ENCODE results near the gene SCAMP4.
A peak's percentile ranks its signal among the peaks of the same experiment; 100 is the strongest.

The SCAMP4 gene

GRCh38 chr19:1942078-1942933 is 37.1 kb downstream of the SCAMP4 start:
- WGBS (ENCODE audit: insufficient coverage), result 0% methylated on average over 21 of the region's 40 CpGs
- peaks cover 5 to 50% (median 40%) of the 10 kb centered on the region in 4 experiments for H3K4me1 ChIP-seq (ENCODE audit: control extremely low read depth in 1 of 4, control insufficient read depth in 4 of 4, insufficient read depth in 4 of 4, low read length in 3 of 4)

GRCh38 chr19:1942934-1943555 is 37.8 kb downstream of the SCAMP4 start:
- under 1% methylated on average over 17 of the region's 21 CpGs for whole genome bisulfite sequencing (ENCODE audit: insufficient coverage)
- Histone ChIP-seq H3K4me1 (ENCODE audit: control extremely low read depth in 1 of 4, control insufficient read depth in 4 of 4, insufficient read depth in 4 of 4, low read length in 3 of 4) (peaks cover 5 to 56% (median 45%) of the 10 kb centered on the region in 4 experiments), H3K9me3 (ENCODE audit: control extremely low read depth in 1 of 5, control insufficient read depth in 4 of 5, insufficient read depth in 2 of 5, low read depth in 1 of 5, low read length in 4 of 5) (no peaks in the 10 kb centered on the region), H3K27ac (ENCODE audit: insufficient read depth in 1 of 2, low read depth in 1 of 2, low read length in 2 of 2, poor library complexity in 1 of 2, severe bottlenecking in 2 of 2) (peak overlapping the region; percentile 50 to 91), H3K36me3 (ENCODE audit: control insufficient read depth in 4 of 4, insufficient read depth in 4 of 4, low read length in 3 of 4) (peaks cover 0 to 8% (median under 1%) of the 10 kb centered on the region in 4 experiments), H3K4me3 (ENCODE audit: control insufficient read depth in 1 of 7, extremely low read depth in 1 of 7, insufficient read depth in 4 of 7, low read depth in 2 of 7, low read length in 6 of 7) (peak overlapping the region; percentile 73 to 95 (median 82)), H3K27me3 (replicated peaks in 2 of 5; ENCODE audit: control insufficient read depth in 4 of 5, insufficient read depth in 5 of 5, low read length in 4 of 5) (no peaks in the 10 kb centered on the region)
- ChIA-PET CTCF (interaction anchor here (0.8 to 1.6 kb wide), 2 partner anchors 11 to 27 kb away, joined by 3 to 7 read pairs; no protein-coding TSS in a partner anchor), POLR2A (interaction anchor here (0.6 to 1.6 kb wide), 3 partner anchors 12 to 619 kb away, joined by 3 to 5 read pairs (median 3); no protein-coding TSS in a partner anchor)
- peak in 2 of 3 donors; percentile 20 to 28 for DNase-seq

More at GRCh38 chr19:1942078-1942933, 37.1 kb downstream of the SCAMP4 start:
- Histone ChIP-seq H3K27me3 (replicated peaks in 2 of 5; ENCODE audit: control insufficient read depth in 4 of 5, insufficient read depth in 5 of 5, low read length in 4 of 5) (no peaks in the 10 kb centered on the region), H3K36me3 (ENCODE audit: control insufficient read depth in 4 of 4, insufficient read depth in 4 of 4, low read length in 3 of 4) (peaks cover 0 to 4% (median under 1%) of the 10 kb centered on the region in 4 experiments), H3K27ac (ENCODE audit: insufficient read depth in 1 of 2, low read depth in 1 of 2, low read length in 2 of 2, poor library complexity in 1 of 2, severe bottlenecking in 2 of 2) (peak overlapping the region; percentile 83 to 91), H3K4me3 (ENCODE audit: control insufficient read depth in 1 of 7, extremely low read depth in 1 of 7, insufficient read depth in 4 of 7, low read depth in 2 of 7, low read length in 6 of 7) (peak overlapping the region; percentile 73 to 95 (median 82)), H3K9me3 (ENCODE audit: control extremely low read depth in 1 of 5, control insufficient read depth in 4 of 5, insufficient read depth in 2 of 5, low read depth in 1 of 5, low read length in 4 of 5) (no peaks in the 10 kb centered on the region)
- ChIA-PET CTCF (interaction anchor here (0.8 to 1.6 kb wide), 2 partner anchors 12 to 28 kb away, joined by 3 to 7 read pairs; no protein-coding TSS in a partner anchor), POLR2A (interaction anchor here (0.6 to 1.6 kb wide), 10 partner anchors 12 to 788 kb away, joined by 3 to 6 read pairs (median 3); partner anchors contain the start of genes ADAT3 and SCAMP4)
- DNase-seq, result peak; percentile 70 to 88 (median 88)

GRCh38 chr19:1943661-1944087 is 38.5 kb downstream of the SCAMP4 start:
- CTCF ChIA-PET, result interaction anchor here (1.6 kb wide), 1 partner anchor 10 kb away, joined by 7 read pairs; no protein-coding TSS in a partner anchor

GRCh38 chr19:1944088-1944915 is 39.1 kb downstream of the SCAMP4 start:
- no peaks in the 10 kb centered on the region for H3K27me3 ChIP-seq (replicated peaks in 2 of 5; ENCODE audit: control insufficient read depth in 4 of 5, insufficient read depth in 5 of 5, low read length in 4 of 5)
- peaks cover 0 to 15% (median 1%) of the 10 kb centered on the region in 4 experiments for H3K36me3 ChIP-seq (ENCODE audit: control insufficient read depth in 4 of 4, insufficient read depth in 4 of 4, low read length in 3 of 4)
- H3K4me3 ChIP-seq (ENCODE audit: control insufficient read depth in 1 of 7, extremely low read depth in 1 of 7, insufficient read depth in 4 of 7, low read depth in 2 of 7, low read length in 6 of 7), result peak overlapping the region in 4 of 7 experiments; percentile 26 to 95 (median 80)
- H3K27ac ChIP-seq (ENCODE audit: insufficient read depth in 1 of 2, low read depth in 1 of 2, low read length in 2 of 2, poor library complexity in 1 of 2, severe bottlenecking in 2 of 2), result peak overlapping the region in 1 of 2 experiments; percentile 91
- peaks cover 5 to 67% (median 53%) of the 10 kb centered on the region in 4 experiments for H3K4me1 ChIP-seq (ENCODE audit: control extremely low read depth in 1 of 4, control insufficient read depth in 4 of 4, insufficient read depth in 4 of 4, low read length in 3 of 4)
- ChIA-PET CTCF (interaction anchor here (1.3 to 1.4 kb wide), 2 partner anchors 15 to 17 kb away, joined by 4 to 5 read pairs; no protein-coding TSS in a partner anchor), POLR2A (interaction anchor here (0.6 kb wide), 1 partner anchor 78 kb away, joined by 3 read pairs; no protein-coding TSS in a partner anchor)
- peak in 2 of 3 donors; percentile 38 to 42 for DNase-seq
- WGBS (ENCODE audit: insufficient coverage), result 85% methylated on average over 30 of the region's 42 CpGs
- no peaks in the 10 kb centered on the region for H3K9me3 ChIP-seq (ENCODE audit: control extremely low read depth in 1 of 5, control insufficient read depth in 4 of 5, insufficient read depth in 2 of 5, low read depth in 1 of 5, low read length in 4 of 5)

More at GRCh38 chr19:1943661-1944087, 38.5 kb downstream of the SCAMP4 start:
- Histone ChIP-seq H3K27ac (ENCODE audit: insufficient read depth in 1 of 2, low read depth in 1 of 2, low read length in 2 of 2, poor library complexity in 1 of 2, severe bottlenecking in 2 of 2) (peak overlapping the region in 1 of 2 experiments; percentile 91), H3K4me1 (ENCODE audit: control extremely low read depth in 1 of 4, control insufficient read depth in 4 of 4, insufficient read depth in 4 of 4, low read length in 3 of 4) (peaks cover 5 to 60% (median 48%) of the 10 kb centered on the region in 4 experiments), H3K9me3 (ENCODE audit: control extremely low read depth in 1 of 5, control insufficient read depth in 4 of 5, insufficient read depth in 2 of 5, low read depth in 1 of 5, low read length in 4 of 5) (no peaks in the 10 kb centered on the region), H3K4me3 (ENCODE audit: control insufficient read depth in 1 of 7, extremely low read depth in 1 of 7, insufficient read depth in 4 of 7, low read depth in 2 of 7, low read length in 6 of 7) (peak overlapping the region in 5 of 7 experiments; percentile 73 to 95 (median 82)), H3K27me3 (replicated peaks in 2 of 5; ENCODE audit: control insufficient read depth in 4 of 5, insufficient read depth in 5 of 5, low read length in 4 of 5) (no peaks in the 10 kb centered on the region), H3K36me3 (ENCODE audit: control insufficient read depth in 4 of 4, insufficient read depth in 4 of 4, low read length in 3 of 4) (peaks cover 0 to 9% (median under 1%) of the 10 kb centered on the region in 4 experiments)
- POLR2A ChIA-PET, result interaction anchor here (0.6 to 0.7 kb wide), 2 partner anchors 13 to 78 kb away, joined by 3 to 5 read pairs; no protein-coding TSS in a partner anchor
- WGBS (ENCODE audit: insufficient coverage), result 83% methylated on average over 17 of the region's 22 CpGs
- DNase-seq, result peak in 1 of 3 donors; percentile 6

GRCh38 chr19:1944916-1945561 is 39.8 kb downstream of the SCAMP4 start:
- H3K4me3 ChIP-seq (ENCODE audit: control insufficient read depth in 1 of 7, extremely low read depth in 1 of 7, insufficient read depth in 4 of 7, low read depth in 2 of 7, low read length in 6 of 7), result no peak overlapping the region
- H3K4me1 ChIP-seq (ENCODE audit: control extremely low read depth in 1 of 4, control insufficient read depth in 4 of 4, insufficient read depth in 4 of 4, low read length in 3 of 4), result peaks cover 5 to 63% (median 47%) of the 10 kb centered on the region in 4 experiments

More at GRCh38 chr19:1944916-1945561, 39.8 kb downstream of the SCAMP4 start:
- no peaks in the 10 kb centered on the region for H3K27me3 ChIP-seq (replicated peaks in 2 of 5; ENCODE audit: control insufficient read depth in 4 of 5, insufficient read depth in 5 of 5, low read length in 4 of 5)
- no peak for DNase-seq
- CTCF ChIA-PET, result interaction anchor here (1.1 to 1.4 kb wide), 4 partner anchors 14 to 46 kb away, joined by 4 to 5 read pairs (median 4); no protein-coding TSS in a partner anchor
- 95% methylated on average over 20 of the region's 30 CpGs for WGBS (ENCODE audit: insufficient coverage)
- peaks cover 0 to 21% (median 4%) of the 10 kb centered on the region in 4 experiments for H3K36me3 ChIP-seq (ENCODE audit: control insufficient read depth in 4 of 4, insufficient read depth in 4 of 4, low read length in 3 of 4)
- no peak overlapping the region for H3K27ac ChIP-seq (ENCODE audit: insufficient read depth in 1 of 2, low read depth in 1 of 2, low read length in 2 of 2, poor library complexity in 1 of 2, severe bottlenecking in 2 of 2)
- H3K9me3 ChIP-seq (ENCODE audit: control extremely low read depth in 1 of 5, control insufficient read depth in 4 of 5, insufficient read depth in 2 of 5, low read depth in 1 of 5, low read length in 4 of 5), result no peaks in the 10 kb centered on the region
- POLR2A ChIA-PET, result no interaction called here
